HG02884 (cell line): ENCODE results near the gene MALAT1.

ENCODE experiments used
- ATAC-seq: cut with Tn5 transposase; IDR thresholded peaks from one replicate; pipeline ENCODE4 v1.9.1; 2021; ENCODE audit warnings: mild to moderate bottlenecking, moderate library complexity; ENCODE audit not compliant: unreplicated experiment

Gene MALAT1

GRCh38 chr11:65554842-65555430 is 56.1 kb downstream of the MALAT1 start:
- ATAC-seq, result no peak

GRCh38 chr11:65555693-65556231 is 56.9 kb downstream of the MALAT1 start:
- no peak for ATAC-seq
